Measurements from ENCODE around the gene TBC1D14.

The TBC1D14 gene

GRCh38 chr4:6926081-6926480 is 16.5 kb downstream of the TBC1D14 start:
- TF ChIP-seq EZH2phosphoT487 (IDR thresholded peaks at IDR 0.05; ENCODE audit: low read depth) = no peak
- TF ChIP-seq, protein P1, sequence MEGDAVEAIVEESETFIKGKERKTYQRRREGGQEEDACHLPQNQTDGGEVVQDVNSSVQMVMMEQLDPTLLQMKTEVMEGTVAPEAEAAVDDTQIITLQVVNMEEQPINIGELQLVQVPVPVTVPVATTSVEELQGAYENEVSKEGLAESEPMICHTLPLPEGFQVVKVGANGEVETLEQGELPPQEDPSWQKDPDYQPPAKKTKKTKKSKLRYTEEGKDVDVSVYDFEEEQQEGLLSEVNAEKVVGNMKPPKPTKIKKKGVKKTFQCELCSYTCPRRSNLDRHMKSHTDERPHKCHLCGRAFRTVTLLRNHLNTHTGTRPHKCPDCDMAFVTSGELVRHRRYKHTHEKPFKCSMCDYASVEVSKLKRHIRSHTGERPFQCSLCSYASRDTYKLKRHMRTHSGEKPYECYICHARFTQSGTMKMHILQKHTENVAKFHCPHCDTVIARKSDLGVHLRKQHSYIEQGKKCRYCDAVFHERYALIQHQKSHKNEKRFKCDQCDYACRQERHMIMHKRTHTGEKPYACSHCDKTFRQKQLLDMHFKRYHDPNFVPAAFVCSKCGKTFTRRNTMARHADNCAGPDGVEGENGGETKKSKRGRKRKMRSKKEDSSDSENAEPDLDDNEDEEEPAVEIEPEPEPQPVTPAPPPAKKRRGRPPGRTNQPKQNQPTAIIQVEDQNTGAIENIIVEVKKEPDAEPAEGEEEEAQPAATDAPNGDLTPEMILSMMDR (IDR thresholded peaks at IDR 0.05; ENCODE audit: low read depth, low read length) = no peak
- H3K9me3 ChIP-seq (ENCODE audit: insufficient read depth, low read length) = no peaks in the 10 kb centered on the region
- H4K20me1 ChIP-seq (ENCODE audit: insufficient read depth, low read length) = peaks cover 29% of the 10 kb centered on the region
- H3K9ac ChIP-seq (ENCODE audit: low read length) = no peak overlapping the region
- H3K79me2 ChIP-seq (ENCODE audit: low read length) = peaks cover 31% of the 10 kb centered on the region
- H3K36me3 ChIP-seq (replicated peaks; ENCODE audit: low read depth, low read length) = peaks cover 23% of the 10 kb centered on the region
- H3K27me3 ChIP-seq (ENCODE audit: low read depth, low read length) = no peaks in the 10 kb centered on the region
- H3K4me2 ChIP-seq (ENCODE audit: low read length) = no peak overlapping the region
- H2AFZ ChIP-seq (ENCODE audit: low read depth, low read length) = no peak overlapping the region
- H3K4me1 ChIP-seq (ENCODE audit: low read length) = no peaks in the 10 kb centered on the region
- H3K4me3 ChIP-seq (ENCODE audit: low read length) = no peak overlapping the region
- H3K27ac ChIP-seq (ENCODE audit: low read length) = no peak overlapping the region

DNA sequence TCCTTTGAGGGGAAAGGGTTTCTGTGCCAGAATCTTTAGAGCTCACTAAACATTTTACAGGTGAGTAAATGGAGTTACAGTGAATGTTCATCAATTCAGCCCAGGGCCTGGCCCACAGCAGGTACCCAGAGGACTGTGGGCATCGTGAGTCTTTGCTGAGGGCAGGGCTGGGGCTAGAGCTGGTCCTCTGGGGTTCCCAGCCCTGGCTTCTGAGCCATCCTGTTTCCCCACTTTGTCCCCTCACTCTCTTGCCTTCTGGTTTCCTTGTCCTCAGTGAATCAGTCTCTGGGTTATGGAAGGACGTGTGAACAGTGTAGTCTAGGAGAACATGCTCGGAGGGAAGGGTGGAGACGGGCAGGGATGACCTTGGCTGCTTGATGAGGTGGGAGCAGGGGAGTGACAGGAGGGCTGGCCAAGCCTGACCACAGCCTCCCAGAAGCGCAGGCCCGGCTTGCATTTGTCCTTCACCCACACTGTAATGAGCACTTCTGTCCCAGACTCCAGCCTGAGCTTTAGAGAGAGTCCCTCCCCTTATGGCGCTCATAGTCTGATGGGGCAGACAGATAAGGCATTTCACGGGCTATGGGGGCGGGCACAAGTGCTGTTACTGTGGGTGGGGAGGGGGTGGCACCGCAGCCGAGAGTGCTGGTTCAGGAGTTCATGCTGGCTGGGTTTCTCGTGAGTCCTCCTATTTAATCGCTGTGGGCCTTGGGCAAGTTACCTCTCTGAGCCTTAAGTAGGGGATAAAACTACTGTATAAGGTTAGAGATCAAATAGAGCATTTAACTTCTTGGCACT is 17.3 kb downstream of the TBC1D14 start:
- Histone ChIP-seq H3K4me2 (ENCODE audit: low read length) (no peak overlapping the region), H3K79me2 (ENCODE audit: low read length) (peaks cover 35% of the 10 kb centered on the region), H2AFZ (ENCODE audit: low read depth, low read length) (no peak overlapping the region), H3K9ac (ENCODE audit: low read length) (no peak overlapping the region), H3K36me3 (replicated peaks; ENCODE audit: low read depth, low read length) (peaks cover 23% of the 10 kb centered on the region), H3K4me3 (ENCODE audit: low read length) (no peak overlapping the region), H3K27me3 (ENCODE audit: low read depth, low read length) (no peaks in the 10 kb centered on the region), H3K27ac (ENCODE audit: low read length) (no peak overlapping the region), H4K20me1 (ENCODE audit: insufficient read depth, low read length) (peaks cover 29% of the 10 kb centered on the region), H3K9me3 (ENCODE audit: insufficient read depth, low read length) (no peaks in the 10 kb centered on the region), H3K4me1 (ENCODE audit: low read length) (no peaks in the 10 kb centered on the region)
- no peak for TF ChIP-seq EZH2phosphoT487 (IDR thresholded peaks at IDR 0.05; ENCODE audit: low read depth)
- TF ChIP-seq, protein P1 (IDR thresholded peaks at IDR 0.05; ENCODE audit: low read depth, low read length) = no peak

DNA sequence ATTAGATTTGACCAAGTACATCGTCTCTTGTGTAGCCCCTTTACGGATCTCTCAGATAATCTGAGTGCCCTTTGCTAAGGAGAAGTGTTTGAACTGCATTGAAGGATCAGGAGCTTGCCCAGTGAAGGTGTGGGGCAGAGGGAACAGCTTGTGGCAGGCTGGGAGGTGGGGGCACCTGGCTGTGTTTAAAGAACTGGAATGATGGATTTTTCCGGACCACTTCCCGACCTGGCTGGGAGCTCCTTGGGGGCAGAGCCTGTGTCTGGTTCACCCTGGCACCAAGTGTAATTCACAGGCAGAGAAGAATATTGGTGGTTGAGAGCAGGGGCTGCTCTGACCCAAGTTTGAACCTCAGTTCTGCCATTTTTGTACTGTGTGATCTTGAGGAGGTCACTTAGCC is 18.5 kb downstream of the TBC1D14 start:
- Histone ChIP-seq H4K20me1 (ENCODE audit: insufficient read depth, low read length) (peaks cover 29% of the 10 kb centered on the region), H3K4me2 (ENCODE audit: low read length) (no peak overlapping the region), H2AFZ (ENCODE audit: low read depth, low read length) (no peak overlapping the region), H3K79me2 (ENCODE audit: low read length) (peaks cover 38% of the 10 kb centered on the region), H3K4me3 (ENCODE audit: low read length) (no peak overlapping the region), H3K27me3 (ENCODE audit: low read depth, low read length) (no peaks in the 10 kb centered on the region), H3K27ac (ENCODE audit: low read length) (no peak overlapping the region), H3K4me1 (ENCODE audit: low read length) (no peaks in the 10 kb centered on the region), H3K36me3 (replicated peaks; ENCODE audit: low read depth, low read length) (peaks cover 23% of the 10 kb centered on the region), H3K9ac (ENCODE audit: low read length) (no peak overlapping the region), H3K9me3 (ENCODE audit: insufficient read depth, low read length) (no peaks in the 10 kb centered on the region)
- TF ChIP-seq, protein P1 (IDR thresholded peaks at IDR 0.05; ENCODE audit: low read depth, low read length) = no peak
- no peak for TF ChIP-seq EZH2phosphoT487 (IDR thresholded peaks at IDR 0.05; ENCODE audit: low read depth)

DNA sequence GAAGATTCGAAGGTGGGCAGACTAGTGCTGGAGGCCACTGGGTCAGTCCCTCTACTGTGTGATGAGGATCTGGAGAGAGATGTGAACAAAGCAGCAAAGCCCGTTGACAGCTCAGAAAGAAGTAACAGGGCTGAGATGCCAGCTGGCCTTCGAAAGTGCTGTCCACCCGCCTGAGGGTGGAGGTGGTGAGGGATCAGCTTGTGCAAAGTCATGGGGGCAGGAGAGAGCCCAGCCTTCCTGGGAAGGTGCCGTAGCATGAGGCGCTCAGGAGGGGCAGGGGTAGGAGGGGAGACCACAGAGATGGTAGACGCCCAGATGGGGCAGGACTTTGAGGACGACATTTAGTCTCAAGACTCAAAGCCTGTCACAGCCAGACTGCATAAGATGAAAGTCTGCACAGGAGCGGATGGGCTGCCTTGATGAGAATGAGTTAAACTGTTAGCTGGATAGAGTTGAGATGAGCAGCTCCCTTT is 19.7 kb downstream of the TBC1D14 start:
- peaks cover 23% of the 10 kb centered on the region for H3K36me3 ChIP-seq (replicated peaks; ENCODE audit: low read depth, low read length)
- peaks cover 32% of the 10 kb centered on the region for H4K20me1 ChIP-seq (ENCODE audit: insufficient read depth, low read length)
- H3K9ac ChIP-seq (ENCODE audit: low read length) = no peak overlapping the region
- H3K27ac ChIP-seq (ENCODE audit: low read length) = no peak overlapping the region
- H3K4me2 ChIP-seq (ENCODE audit: low read length) = no peak overlapping the region
- H3K4me3 ChIP-seq (ENCODE audit: low read length) = no peak overlapping the region
- peaks cover 46% of the 10 kb centered on the region for H3K79me2 ChIP-seq (ENCODE audit: low read length)
- no peaks in the 10 kb centered on the region for H3K27me3 ChIP-seq (ENCODE audit: low read depth, low read length)
- H3K9me3 ChIP-seq (ENCODE audit: insufficient read depth, low read length) = no peaks in the 10 kb centered on the region
- no peaks in the 10 kb centered on the region for H3K4me1 ChIP-seq (ENCODE audit: low read length)
- TF ChIP-seq, protein P1 (IDR thresholded peaks at IDR 0.05; ENCODE audit: low read depth, low read length) = no peak
- no peak for TF ChIP-seq EZH2phosphoT487 (IDR thresholded peaks at IDR 0.05; ENCODE audit: low read depth)
- H2AFZ ChIP-seq (ENCODE audit: low read depth, low read length) = no peak overlapping the region
